PFSK-1 (cell line): ENCODE results near the gene TRAPPC12.

Experiments
- POLR2AphosphoS5 ChIP-seq: IDR thresholded peaks from 2 replicates; pipeline ENCODE4 v1.6.1; 2012; ENCODE audit warnings: low read depth, mild to moderate bottlenecking, control low read depth, low read length, moderate library complexity
- REST ChIP-seq, 2 experiments: IDR thresholded peaks; 2 replicates each; pipeline versions ENCODE4 v1.6.1 to v1.8.0; 2011 to 2012; ENCODE audit warnings: low read depth in 2 of 2, low read length in 2 of 2, control low read depth in 1 of 2, inconsistent platforms in 1 of 2, mild to moderate bottlenecking in 1 of 2, moderate library complexity in 1 of 2; ENCODE audit not compliant: insufficient read depth in 1 of 2
- SIN3A ChIP-seq: IDR thresholded peaks from 2 replicates; pipeline ENCODE4 v1.6.1; 2012; ENCODE audit warnings: mild to moderate bottlenecking, low read length, moderate library complexity, borderline replicate concordance; ENCODE audit not compliant: insufficient read depth
- TAF1 ChIP-seq: IDR thresholded peaks from 2 replicates; pipeline ENCODE4 v1.6.1; 2012; ENCODE audit warnings: low read length, control low read depth, borderline replicate concordance; ENCODE audit not compliant: insufficient read depth

- TF ChIP-seq POLR2AphosphoS5 = no peak
- TF ChIP-seq REST (IDR thresholded peaks at IDR 0.05; ENCODE audit: insufficient read depth in 1 of 2, low read depth in 2 of 2, low read length in 2 of 2) = no peak
- no peak; the same call in 1 of the 2 replicates for TF ChIP-seq TAF1
- TF ChIP-seq SIN3A = no peak
These were observed 2.2 kb upstream of the TRAPPC12 start for GRCh38 chr2:3377279-3377611.
